Liver (tissue), 9 donors: ENCODE measurements around the gene DRAXIN. TPM values are rescaled to one million over a fixed set of nuclear protein-coding genes. Genes with fewer than 3 reads are reported as not detected.

ENCODE experiments used
- DNase-seq: peaks from one replicate; pipeline ENCODE4 v3.0.0-alpha.2; 2017; ENCODE audit warnings: low spot score
- H3K27ac ChIP-seq, 2 donors: one replicate each; pipeline ENCODE4 v1.7.0; 2013; ENCODE audit warnings: inconsistent platforms in 2 of 2, low read length in 2 of 2, control low read depth in 1 of 2, low read depth in 1 of 2, mild to moderate bottlenecking in 1 of 2
- H3K27me3 ChIP-seq, 4 donors: one replicate each; pipeline versions ENCODE4 v1.6.1 to v1.7.0; 2013; ENCODE audit warnings: low read length in 3 of 4, inconsistent platforms in 1 of 4, mild to moderate bottlenecking in 1 of 4, moderate library complexity in 1 of 4; ENCODE audit not compliant: control insufficient read depth in 4 of 4, insufficient read depth in 4 of 4
- H3K36me3 ChIP-seq, 4 donors: one replicate each; pipeline versions ENCODE4 v1.6.1 to v1.7.0; 2013; ENCODE audit warnings: low read length in 3 of 4, mild to moderate bottlenecking in 3 of 4, low read depth in 1 of 4, moderate library complexity in 1 of 4; ENCODE audit not compliant: control insufficient read depth in 4 of 4, insufficient read depth in 3 of 4
- H3K4me1 ChIP-seq, 4 donors: one replicate each; pipeline versions ENCODE4 v1.6.1 to v1.7.0; 2013; ENCODE audit warnings: low read length in 3 of 4, mild to moderate bottlenecking in 3 of 4, moderate library complexity in 1 of 4; ENCODE audit not compliant: control insufficient read depth in 4 of 4, insufficient read depth in 4 of 4
- H3K4me3 ChIP-seq, 3 donors: one replicate each; pipeline versions ENCODE4 v1.6.1 to v1.7.0; 2013; ENCODE audit warnings: low read length in 3 of 3, control low read depth in 1 of 3, low read depth in 1 of 3, mild to moderate bottlenecking in 1 of 3
- H3K9ac ChIP-seq, 2 donors: one replicate each; pipeline ENCODE4 v1.7.0; 2013; ENCODE audit warnings: low read length in 2 of 2, mild to moderate bottlenecking in 2 of 2, moderate library complexity in 2 of 2, control low read depth in 1 of 2, low read depth in 1 of 2
- H3K9me3 ChIP-seq, 4 donors: one replicate each; pipeline versions ENCODE4 v1.6.1 to v1.7.0; 2013; ENCODE audit warnings: low read length in 3 of 4; ENCODE audit not compliant: control insufficient read depth in 4 of 4
- EGR1 ChIP-seq, 2 donors: IDR thresholded peaks; 2 replicates each; pipeline ENCODE4 v1.6.1; 2016 to 2018; ENCODE audit warnings: antibody characterized with exemption in 2 of 2, low read depth in 2 of 2
- FOXA1 ChIP-seq: IDR thresholded peaks from 2 replicates; pipeline ENCODE4 v1.6.1; 2016; ENCODE audit warnings: antibody characterized with exemption
- FOXA2 ChIP-seq: IDR thresholded peaks from 2 replicates; pipeline ENCODE4 v1.6.1; 2016; ENCODE audit warnings: antibody characterized with exemption
- HNF4A ChIP-seq, 2 donors: conservative IDR thresholded peaks; 2 replicates each; pipeline ENCODE4 v1.6.1; 2016; ENCODE audit warnings: antibody characterized with exemption in 2 of 2, mild to moderate bottlenecking in 2 of 2
- HNF4G ChIP-seq: IDR thresholded peaks from 2 replicates; pipeline ENCODE4 v1.6.1; 2016; ENCODE audit warnings: antibody characterized with exemption
- JUND ChIP-seq, 2 donors: IDR thresholded peaks; 2 replicates each; pipeline ENCODE4 v1.6.1; 2016; ENCODE audit warnings: antibody characterized with exemption in 2 of 2
- NR2F2 ChIP-seq: IDR thresholded peaks from 2 replicates; pipeline ENCODE4 v1.6.1; 2016; ENCODE audit warnings: antibody characterized with exemption
- RXRA ChIP-seq, 2 donors: IDR thresholded peaks; 2 replicates each; pipeline ENCODE4 v1.6.1; 2017 to 2018; ENCODE audit warnings: antibody characterized with exemption in 2 of 2, mild to moderate bottlenecking in 1 of 2
- SP1 ChIP-seq: IDR thresholded peaks from 2 replicates; pipeline ENCODE4 v1.6.1; 2018; ENCODE audit warnings: antibody characterized with exemption, mild to moderate bottlenecking
- TAF1 ChIP-seq: conservative IDR thresholded peaks from 2 replicates; pipeline ENCODE4 v1.6.1; 2016; ENCODE audit warnings: antibody characterized with exemption, mild to moderate bottlenecking
- YY1 ChIP-seq: IDR thresholded peaks from 2 replicates; pipeline ENCODE4 v1.6.1; 2016; ENCODE audit warnings: antibody characterized with exemption, mild to moderate bottlenecking
- WGBS: extraction: QIAGEN DNeasy Blood & Tissue Kit; methylation state at CpG from one replicate; pipeline ENCODE4 v1.1.7; 2013; 5-methylcytosine and 5-hydroxymethylcytosine counted together
- polyA plus RNA-seq, 2 donors: library from polyadenylated mRNA; stranded (reverse) in 1 of 2; unstranded in 1 of 2; fragments of 200-250 nt in 1 of 2; fragments of >200 nt in 1 of 2; fragmentation: Nextera tagmentation in 1 of 2; extraction: Ambion mirVana in 1 of 2; gene quantifications; one replicate each; pipeline versions ENCODE4 v1.2.1 to v1.2.3, GENCODE V29; 2013 to 2015
- total RNA-seq, 2 donors: library from RNA; depleted of rRNA; stranded (reverse); fragments of >200 nt; gene quantifications; one replicate each; pipeline ENCODE4 v1.2.3, GENCODE V29; 2014
- TF ChIP-seq, protein P1 (sequence below): IDR thresholded peaks from 2 replicates; pipeline ENCODE4 v1.6.1; 2016; ENCODE audit warnings: antibody characterized with exemption
- TF ChIP-seq, protein P2 (sequence below): IDR thresholded peaks from 2 replicates; pipeline ENCODE4 v1.6.1; 2016; ENCODE audit warnings: antibody characterized with exemption
- TF ChIP-seq, protein P3 (sequence below): IDR thresholded peaks from 2 replicates; pipeline ENCODE4 v1.6.1; 2016; ENCODE audit warnings: antibody characterized with exemption, mild to moderate bottlenecking
- TF ChIP-seq, protein P4 (sequence below): fragments of 150-350 bp; IDR thresholded peaks from 2 replicates; pipeline ENCODE4 v1.5.1; 2017; ENCODE audit warnings: improper control_type of control experiment, low read depth, low read length; ENCODE audit not compliant: missing input control
- donor health status: healthy.
- donor health status: healthy.
- donor health status: healthy.
- donor health status: healthy.
- donor health status: healthy.

The DRAXIN gene
- total and polyA plus RNA-seq, 4 donors: under 0.01 to 0.01 TPM; not detected in 2

DNA sequence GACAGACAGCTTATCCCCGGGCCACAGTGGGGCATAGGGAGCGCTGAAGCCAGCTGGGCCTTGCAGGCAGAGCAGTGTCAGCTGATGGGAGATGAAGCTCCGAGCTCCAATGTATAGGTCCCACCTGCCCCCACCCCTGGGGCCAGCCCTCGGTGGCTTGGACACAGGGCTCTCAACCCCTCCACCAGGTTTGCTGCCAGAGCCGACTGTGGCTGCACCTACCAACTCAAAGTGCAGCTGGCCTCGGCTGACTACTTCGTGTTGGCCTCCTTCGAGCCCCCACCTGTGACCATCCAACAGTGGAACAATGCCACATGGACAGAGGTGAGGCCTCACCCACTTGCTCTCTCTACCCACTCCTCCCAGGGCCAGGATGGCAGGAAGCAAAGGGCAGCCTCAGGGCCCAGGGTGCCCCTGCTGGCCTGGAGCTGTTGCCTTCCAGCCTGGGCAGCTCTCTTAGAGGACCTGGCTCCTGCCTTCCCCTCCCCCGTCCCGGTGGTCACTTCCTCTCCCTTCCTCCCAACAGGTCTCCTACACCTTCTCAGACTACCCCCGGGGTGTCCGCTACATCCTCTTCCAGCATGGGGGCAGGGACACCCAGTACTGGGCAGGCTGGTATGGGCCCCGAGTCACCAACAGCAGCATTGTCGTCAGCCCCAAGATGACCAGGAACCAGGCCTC lies 18.3 kb upstream of the DRAXIN start:
- no peak for DNase-seq
- Histone ChIP-seq H3K27ac (no peak overlapping the region), H3K4me1 (peaks cover 16 to 54% (median 40%) of the 10 kb centered on the region in 4 donors), H3K27me3 (no peaks in the 10 kb centered on the region), H3K9ac (no peak overlapping the region), H3K9me3 (no peaks in the 10 kb centered on the region), H3K36me3 (peaks cover 0 to 9% (median 6%) of the 10 kb centered on the region in 4 donors), H3K4me3 (no peak overlapping the region)
- 82% methylated on average over 14 of the region's 14 CpGs for WGBS
- no peak for TF ChIP-seq FOXA2
- TF ChIP-seq, protein P1, sequence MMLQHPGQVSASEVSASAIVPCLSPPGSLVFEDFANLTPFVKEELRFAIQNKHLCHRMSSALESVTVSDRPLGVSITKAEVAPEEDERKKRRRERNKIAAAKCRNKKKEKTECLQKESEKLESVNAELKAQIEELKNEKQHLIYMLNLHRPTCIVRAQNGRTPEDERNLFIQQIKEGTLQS: no peak
- no peak for TF ChIP-seq EGR1 (IDR thresholded peaks at IDR 0.05; ENCODE audit: low read depth in 2 of 2)
- no peak for TF ChIP-seq RXRA (IDR thresholded peaks at IDR 0.05)
- no peak for TF ChIP-seq TAF1
- TF ChIP-seq JUND (IDR thresholded peaks at IDR 0.05): no peak
- TF ChIP-seq HNF4A (conservative IDR thresholded peaks at IDR 0.05): no peak
- no peak for TF ChIP-seq YY1
- TF ChIP-seq SP1: no peak
- TF ChIP-seq NR2F2: no peak
- TF ChIP-seq, protein P2, sequence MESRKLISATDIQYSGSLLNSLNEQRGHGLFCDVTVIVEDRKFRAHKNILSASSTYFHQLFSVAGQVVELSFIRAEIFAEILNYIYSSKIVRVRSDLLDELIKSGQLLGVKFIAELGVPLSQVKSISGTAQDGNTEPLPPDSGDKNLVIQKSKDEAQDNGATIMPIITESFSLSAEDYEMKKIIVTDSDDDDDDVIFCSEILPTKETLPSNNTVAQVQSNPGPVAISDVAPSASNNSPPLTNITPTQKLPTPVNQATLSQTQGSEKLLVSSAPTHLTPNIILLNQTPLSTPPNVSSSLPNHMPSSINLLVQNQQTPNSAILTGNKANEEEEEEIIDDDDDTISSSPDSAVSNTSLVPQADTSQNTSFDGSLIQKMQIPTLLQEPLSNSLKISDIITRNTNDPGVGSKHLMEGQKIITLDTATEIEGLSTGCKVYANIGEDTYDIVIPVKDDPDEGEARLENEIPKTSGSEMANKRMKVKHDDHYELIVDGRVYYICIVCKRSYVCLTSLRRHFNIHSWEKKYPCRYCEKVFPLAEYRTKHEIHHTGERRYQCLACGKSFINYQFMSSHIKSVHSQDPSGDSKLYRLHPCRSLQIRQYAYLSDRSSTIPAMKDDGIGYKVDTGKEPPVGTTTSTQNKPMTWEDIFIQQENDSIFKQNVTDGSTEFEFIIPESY: no peak

DNA sequence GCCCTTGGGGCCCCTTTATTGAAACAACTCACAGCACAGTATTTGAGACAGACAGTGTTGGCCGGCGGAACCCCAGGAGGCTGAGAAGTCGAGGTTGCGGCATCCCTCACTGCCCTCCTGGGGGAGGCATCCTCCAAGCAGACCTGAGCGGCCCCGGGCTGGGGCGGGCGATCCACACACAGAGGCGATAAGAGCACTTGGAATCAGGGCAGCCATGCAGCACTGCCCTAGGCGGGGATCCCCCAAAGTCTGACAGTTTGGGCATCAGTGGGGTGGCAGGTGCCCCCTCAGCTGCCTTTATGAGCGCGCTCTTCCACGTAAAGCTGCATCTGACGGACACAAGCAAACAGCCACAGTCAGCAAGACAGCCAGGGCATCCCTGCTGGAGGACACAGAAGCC lies 17.0 kb upstream of the DRAXIN start:
- H3K4me3 ChIP-seq: no peak overlapping the region
- H3K4me1 ChIP-seq: peaks cover 16 to 52% (median 40%) of the 10 kb centered on the region in 4 donors
- DNase-seq: no peak
- H3K9ac ChIP-seq: no peak overlapping the region
- H3K27me3 ChIP-seq: no peaks in the 10 kb centered on the region
- no peak overlapping the region for H3K27ac ChIP-seq
- TF ChIP-seq HNF4A (conservative IDR thresholded peaks at IDR 0.05) (no peak), EGR1 (IDR thresholded peaks at IDR 0.05; ENCODE audit: low read depth in 2 of 2) (no peak), FOXA1 (no peak), RXRA (IDR thresholded peaks at IDR 0.05) (no peak), YY1 (no peak), HNF4G (no peak)
- TF ChIP-seq, protein P3, sequence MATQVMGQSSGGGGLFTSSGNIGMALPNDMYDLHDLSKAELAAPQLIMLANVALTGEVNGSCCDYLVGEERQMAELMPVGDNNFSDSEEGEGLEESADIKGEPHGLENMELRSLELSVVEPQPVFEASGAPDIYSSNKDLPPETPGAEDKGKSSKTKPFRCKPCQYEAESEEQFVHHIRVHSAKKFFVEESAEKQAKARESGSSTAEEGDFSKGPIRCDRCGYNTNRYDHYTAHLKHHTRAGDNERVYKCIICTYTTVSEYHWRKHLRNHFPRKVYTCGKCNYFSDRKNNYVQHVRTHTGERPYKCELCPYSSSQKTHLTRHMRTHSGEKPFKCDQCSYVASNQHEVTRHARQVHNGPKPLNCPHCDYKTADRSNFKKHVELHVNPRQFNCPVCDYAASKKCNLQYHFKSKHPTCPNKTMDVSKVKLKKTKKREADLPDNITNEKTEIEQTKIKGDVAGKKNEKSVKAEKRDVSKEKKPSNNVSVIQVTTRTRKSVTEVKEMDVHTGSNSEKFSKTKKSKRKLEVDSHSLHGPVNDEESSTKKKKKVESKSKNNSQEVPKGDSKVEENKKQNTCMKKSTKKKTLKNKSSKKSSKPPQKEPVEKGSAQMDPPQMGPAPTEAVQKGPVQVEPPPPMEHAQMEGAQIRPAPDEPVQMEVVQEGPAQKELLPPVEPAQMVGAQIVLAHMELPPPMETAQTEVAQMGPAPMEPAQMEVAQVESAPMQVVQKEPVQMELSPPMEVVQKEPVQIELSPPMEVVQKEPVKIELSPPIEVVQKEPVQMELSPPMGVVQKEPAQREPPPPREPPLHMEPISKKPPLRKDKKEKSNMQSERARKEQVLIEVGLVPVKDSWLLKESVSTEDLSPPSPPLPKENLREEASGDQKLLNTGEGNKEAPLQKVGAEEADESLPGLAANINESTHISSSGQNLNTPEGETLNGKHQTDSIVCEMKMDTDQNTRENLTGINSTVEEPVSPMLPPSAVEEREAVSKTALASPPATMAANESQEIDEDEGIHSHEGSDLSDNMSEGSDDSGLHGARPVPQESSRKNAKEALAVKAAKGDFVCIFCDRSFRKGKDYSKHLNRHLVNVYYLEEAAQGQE: no peak
- TF ChIP-seq, protein P4, sequence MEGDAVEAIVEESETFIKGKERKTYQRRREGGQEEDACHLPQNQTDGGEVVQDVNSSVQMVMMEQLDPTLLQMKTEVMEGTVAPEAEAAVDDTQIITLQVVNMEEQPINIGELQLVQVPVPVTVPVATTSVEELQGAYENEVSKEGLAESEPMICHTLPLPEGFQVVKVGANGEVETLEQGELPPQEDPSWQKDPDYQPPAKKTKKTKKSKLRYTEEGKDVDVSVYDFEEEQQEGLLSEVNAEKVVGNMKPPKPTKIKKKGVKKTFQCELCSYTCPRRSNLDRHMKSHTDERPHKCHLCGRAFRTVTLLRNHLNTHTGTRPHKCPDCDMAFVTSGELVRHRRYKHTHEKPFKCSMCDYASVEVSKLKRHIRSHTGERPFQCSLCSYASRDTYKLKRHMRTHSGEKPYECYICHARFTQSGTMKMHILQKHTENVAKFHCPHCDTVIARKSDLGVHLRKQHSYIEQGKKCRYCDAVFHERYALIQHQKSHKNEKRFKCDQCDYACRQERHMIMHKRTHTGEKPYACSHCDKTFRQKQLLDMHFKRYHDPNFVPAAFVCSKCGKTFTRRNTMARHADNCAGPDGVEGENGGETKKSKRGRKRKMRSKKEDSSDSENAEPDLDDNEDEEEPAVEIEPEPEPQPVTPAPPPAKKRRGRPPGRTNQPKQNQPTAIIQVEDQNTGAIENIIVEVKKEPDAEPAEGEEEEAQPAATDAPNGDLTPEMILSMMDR: no peak
- TF ChIP-seq, protein P1: no peak
- peaks cover 0 to 9% (median 6%) of the 10 kb centered on the region in 4 donors for H3K36me3 ChIP-seq
- H3K9me3 ChIP-seq: no peaks in the 10 kb centered on the region
- 98% methylated on average over 14 of the region's 14 CpGs for WGBS
